GM19023 (cell line): Measurements from ENCODE around the gene CCDC34.

ENCODE experiments used
- ATAC-seq: cut with Tn5 transposase; IDR thresholded peaks from one replicate; pipeline ENCODE4 v1.9.1; 2021; ENCODE audit warnings: mild to moderate bottlenecking, moderate library complexity; ENCODE audit not compliant: unreplicated experiment

CCDC34 gene

GRCh38 chr11:27292637-27293010, 70.4 kb downstream of the CCDC34 start:
- ATAC-seq, result no peak

DNA sequence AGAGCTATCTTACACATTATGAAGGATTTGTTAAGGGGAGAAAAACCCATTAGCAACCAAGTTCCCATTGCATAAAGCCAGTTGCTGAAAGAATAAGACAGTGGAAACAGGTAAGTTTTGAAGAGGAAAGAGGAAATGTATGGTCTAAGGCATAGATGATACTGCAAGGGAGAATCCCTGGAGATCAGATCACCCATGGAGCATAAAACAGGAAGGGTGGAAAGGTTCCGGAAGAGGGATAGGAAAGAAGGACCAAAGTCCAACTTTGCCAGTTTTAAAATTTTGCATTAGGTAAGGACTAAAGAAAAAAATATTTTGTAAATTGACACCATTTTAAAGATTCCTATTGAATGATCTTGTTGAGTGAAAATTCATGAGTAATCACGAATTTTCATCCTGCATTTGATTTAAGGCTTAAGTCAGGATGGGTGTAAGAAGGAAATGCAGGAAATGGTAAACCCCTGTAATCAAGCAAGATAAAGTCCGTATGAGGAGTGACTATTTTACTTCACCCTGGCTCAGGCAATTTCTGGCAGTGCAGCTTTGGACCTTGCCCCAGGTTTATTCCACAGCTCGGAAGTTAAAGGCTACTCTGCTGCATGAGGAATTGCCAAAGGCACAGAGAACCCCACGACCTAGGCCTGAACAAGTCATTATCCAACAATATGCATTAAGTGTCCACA, 70.9 kb downstream of the CCDC34 start:
- ATAC-seq, result no peak

- no peak for ATAC-seq
Observed at GRCh38 chr11:27291302-27291889, 71.6 kb downstream of the CCDC34 start.

DNA sequence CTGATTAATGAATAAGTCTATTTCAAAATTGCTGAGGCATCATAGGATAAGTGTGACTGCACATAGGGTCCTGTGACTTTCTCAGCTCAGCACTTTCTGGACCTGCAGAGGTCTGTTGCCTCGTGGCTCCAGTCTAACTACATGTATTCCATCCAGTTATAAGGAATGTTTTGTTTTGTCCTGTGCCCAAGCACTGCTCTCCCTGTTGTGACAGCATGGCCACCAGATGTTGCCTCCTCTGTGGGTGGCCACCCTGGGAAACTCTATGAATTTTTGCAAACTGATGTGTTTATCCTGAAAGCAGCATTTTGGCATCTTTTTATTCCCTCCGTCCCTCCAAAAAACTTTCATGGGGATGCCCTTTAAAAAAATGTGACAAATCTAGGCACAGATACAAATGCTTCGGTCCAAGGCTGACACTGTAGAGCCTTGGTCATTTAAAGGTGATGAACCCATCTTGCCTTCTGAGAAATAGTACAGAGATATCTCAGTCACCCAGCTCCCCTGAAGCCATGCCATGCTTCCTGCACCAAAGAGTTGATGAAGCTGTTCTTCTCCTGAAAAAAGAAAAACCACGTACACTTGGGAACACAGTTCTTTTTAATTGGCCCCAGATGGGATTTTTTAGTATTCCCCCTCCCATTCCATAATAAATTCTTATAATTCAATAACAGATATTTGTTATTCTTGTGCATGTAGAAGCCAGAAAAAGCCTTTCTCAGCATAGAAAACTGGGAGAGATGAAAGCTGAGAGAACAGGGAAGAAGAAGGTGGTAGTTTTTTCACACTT, 72.6 kb downstream of the CCDC34 start:
- no peak for ATAC-seq
